GM12865 (cell line): Measurements from ENCODE around the gene KCNJ6.
"Not testable (repeated sequence)": the region's sequence is repeated elsewhere in the genome, so short reads cannot be mapped to it uniquely, and the experiment has no call there.

Experiments used
- DNase-seq: peaks from one replicate; pipeline ENCODE4 v3.0.0; 2010; ENCODE audit warnings: low read depth
- H3K4me3 ChIP-seq: 2 replicates; pipeline ENCODE4 v1.5.1; 2011; ENCODE audit warnings: mild to moderate bottlenecking, low read depth, low read length, control low read depth
- CTCF ChIP-seq: IDR thresholded peaks from 2 replicates; pipeline ENCODE4 v1.5.1; 2011; ENCODE audit warnings: low read length, control low read depth, low read depth, inconsistent platforms; ENCODE audit not compliant: insufficient read depth; ENCODE audit errors: missing control alignments

The KCNJ6 gene

GRCh38 chr21:37647781-37648180 is 268.5 kb downstream of the KCNJ6 start:
- no peak for DNase-seq
- no peak overlapping the region for H3K4me3 ChIP-seq
- TF ChIP-seq CTCF = no peak

GRCh38 chr21:37646761-37647160 is 269.5 kb downstream of the KCNJ6 start:
- not testable (repeated sequence) for H3K4me3 ChIP-seq, DNase-seq

GRCh38 chr21:37645848-37646247 is 270.4 kb downstream of the KCNJ6 start:
- no peak for TF ChIP-seq CTCF
- no peak for DNase-seq
- no peak overlapping the region for H3K4me3 ChIP-seq

- TF ChIP-seq CTCF = no peak
- no peak overlapping the region for H3K4me3 ChIP-seq
- DNase-seq = no peak
Observed at GRCh38 chr21:37644636-37645035, 271.6 kb downstream of the KCNJ6 start.

GRCh38 chr21:37643862-37644261 is 272.4 kb downstream of the KCNJ6 start:
- H3K4me3 ChIP-seq = not testable (repeated sequence)

GRCh38 chr21:37642493-37642892 is 273.8 kb downstream of the KCNJ6 start:
- DNase-seq = peak; percentile 72

More at GRCh38 chr21:37643862-37644261, 272.4 kb downstream of the KCNJ6 start:
- not testable (repeated sequence) for DNase-seq

GRCh38 chr21:37639756-37640155 is 276.5 kb downstream of the KCNJ6 start:
- no peak for TF ChIP-seq CTCF
- no peak for DNase-seq
- no peak overlapping the region for H3K4me3 ChIP-seq

More at GRCh38 chr21:37642493-37642892, 273.8 kb downstream of the KCNJ6 start:
- TF ChIP-seq CTCF = peak; percentile 42
- H3K4me3 ChIP-seq = no peak overlapping the region

GRCh38 chr21:37636152-37636860 is 280.0 kb downstream of the KCNJ6 start:
- no peak overlapping the region for H3K4me3 ChIP-seq
- DNase-seq = no peak
- TF ChIP-seq CTCF = no peak
